Measurements from ENCODE around the gene DPYD.

DPYD gene

GRCh38 chr1:97563926-97564325 is 356.9 kb downstream of the DPYD start:
- Histone ChIP-seq H2BK5ac (ENCODE audit: low read length) (no peak overlapping the region), H2BK120ac (ENCODE audit: low read depth, low read length) (no peak overlapping the region), H3K9ac (ENCODE audit: low read depth, low read length, poor library complexity) (no peak overlapping the region), H2AFZ (ENCODE audit: low read length) (no peak overlapping the region), H3K4me2 (ENCODE audit: insufficient read depth, low read length, poor library complexity, severe bottlenecking) (no peak overlapping the region), H3K23ac (ENCODE audit: low read depth, low read length, poor library complexity) (no peak overlapping the region), H4K91ac (ENCODE audit: low read depth, low read length, poor library complexity) (no peak overlapping the region), H3K36me3 (replicated peaks in 1 of 2; ENCODE audit: control insufficient read depth in 2 of 2, insufficient read depth in 2 of 2, low read length in 2 of 2) (no peaks in the 10 kb centered on the region), H3K4ac (ENCODE audit: low read length) (no peak overlapping the region), H2BK15ac (ENCODE audit: low read length) (no peak overlapping the region), H3K18ac (ENCODE audit: low read length) (no peak overlapping the region), H3K4me3 (ENCODE audit: low read length in 2 of 2) (no peak overlapping the region), H3K9me3 (replicated peaks in 1 of 2; ENCODE audit: control insufficient read depth in 2 of 2, insufficient read depth in 1 of 2, low read depth in 1 of 2, low read length in 2 of 2) (no peaks in the 10 kb centered on the region), H4K8ac (ENCODE audit: low read depth, low read length) (no peak overlapping the region), H3K4me1 (ENCODE audit: control insufficient read depth in 2 of 2, insufficient read depth in 1 of 2, low read depth in 1 of 2, low read length in 2 of 2) (peaks cover 1 to 2% of the 10 kb centered on the region in 2 donors), H3K79me1 (ENCODE audit: low read depth, low read length) (no peaks in the 10 kb centered on the region), H3K14ac (ENCODE audit: low read length) (no peak overlapping the region), H2BK12ac (ENCODE audit: low read length) (no peak overlapping the region), H2AK5ac (ENCODE audit: low read depth, low read length) (no peak overlapping the region), H3K27ac (replicated peaks; ENCODE audit: low read length) (no peak overlapping the region), H3K27me3 (ENCODE audit: control insufficient read depth in 3 of 3, insufficient read depth in 3 of 3, low read depth in 1 of 3, low read length in 3 of 3) (no peaks in the 10 kb centered on the region)
- WGBS, 2 donors (ENCODE audit: extremely low coverage in 2 of 2, insufficient read length in 2 of 2, insufficient replicate concordance in 1 of 2), result no CpG with 5 or more reads among the region's 4 CpGs
- no peak for DNase-seq (ENCODE audit: low spot score)

GRCh38 chr1:97562081-97562480 is 358.8 kb downstream of the DPYD start:
- H2AK5ac ChIP-seq (ENCODE audit: low read depth, low read length), result no peak overlapping the region
- no peak overlapping the region for H3K18ac ChIP-seq (ENCODE audit: low read length)
- no peak overlapping the region for H3K27ac ChIP-seq (replicated peaks; ENCODE audit: low read length)
- H4K91ac ChIP-seq (ENCODE audit: low read depth, low read length, poor library complexity), result no peak overlapping the region
- H2BK15ac ChIP-seq (ENCODE audit: low read length), result no peak overlapping the region
- no peaks in the 10 kb centered on the region for H3K9me3 ChIP-seq (replicated peaks in 1 of 2; ENCODE audit: control insufficient read depth in 2 of 2, insufficient read depth in 1 of 2, low read depth in 1 of 2, low read length in 2 of 2)
- no peaks in the 10 kb centered on the region for H3K4me1 ChIP-seq (ENCODE audit: control insufficient read depth in 2 of 2, insufficient read depth in 1 of 2, low read depth in 1 of 2, low read length in 2 of 2)
- H3K23ac ChIP-seq (ENCODE audit: low read depth, low read length, poor library complexity), result no peak overlapping the region
- H3K79me1 ChIP-seq (ENCODE audit: low read depth, low read length), result no peaks in the 10 kb centered on the region
- no peak for DNase-seq (ENCODE audit: low spot score)
- no peak overlapping the region for H4K8ac ChIP-seq (ENCODE audit: low read depth, low read length)
- no peaks in the 10 kb centered on the region for H3K36me3 ChIP-seq (replicated peaks in 1 of 2; ENCODE audit: control insufficient read depth in 2 of 2, insufficient read depth in 2 of 2, low read length in 2 of 2)
- no peak overlapping the region for H3K14ac ChIP-seq (ENCODE audit: low read length)
- no peak overlapping the region for H2AFZ ChIP-seq (ENCODE audit: low read length)
- H3K9ac ChIP-seq (ENCODE audit: low read depth, low read length, poor library complexity), result no peak overlapping the region
- no peak overlapping the region for H2BK12ac ChIP-seq (ENCODE audit: low read length)
- no peaks in the 10 kb centered on the region for H3K27me3 ChIP-seq (ENCODE audit: control insufficient read depth in 3 of 3, insufficient read depth in 3 of 3, low read depth in 1 of 3, low read length in 3 of 3)
- H2BK120ac ChIP-seq (ENCODE audit: low read depth, low read length), result no peak overlapping the region
- H3K4me2 ChIP-seq (ENCODE audit: insufficient read depth, low read length, poor library complexity, severe bottlenecking), result no peak overlapping the region
- H2BK5ac ChIP-seq (ENCODE audit: low read length), result no peak overlapping the region
- H3K4me3 ChIP-seq (ENCODE audit: low read length in 2 of 2), result no peak overlapping the region
- no peak overlapping the region for H3K4ac ChIP-seq (ENCODE audit: low read length)

GRCh38 chr1:97560714-97561113 is 360.1 kb downstream of the DPYD start:
- Histone ChIP-seq H3K18ac (ENCODE audit: low read length) (no peak overlapping the region), H3K27me3 (ENCODE audit: control insufficient read depth in 3 of 3, insufficient read depth in 3 of 3, low read depth in 1 of 3, low read length in 3 of 3) (no peaks in the 10 kb centered on the region), H3K27ac (replicated peaks; ENCODE audit: low read length) (no peak overlapping the region), H2BK120ac (ENCODE audit: low read depth, low read length) (no peak overlapping the region), H3K4ac (ENCODE audit: low read length) (no peak overlapping the region), H3K36me3 (replicated peaks in 1 of 2; ENCODE audit: control insufficient read depth in 2 of 2, insufficient read depth in 2 of 2, low read length in 2 of 2) (no peaks in the 10 kb centered on the region), H3K4me2 (ENCODE audit: insufficient read depth, low read length, poor library complexity, severe bottlenecking) (no peak overlapping the region), H3K14ac (ENCODE audit: low read length) (no peak overlapping the region), H2BK5ac (ENCODE audit: low read length) (no peak overlapping the region), H4K91ac (ENCODE audit: low read depth, low read length, poor library complexity) (no peak overlapping the region), H2BK12ac (ENCODE audit: low read length) (no peak overlapping the region), H2BK15ac (ENCODE audit: low read length) (no peak overlapping the region), H2AFZ (ENCODE audit: low read length) (no peak overlapping the region), H3K4me3 (ENCODE audit: low read length in 2 of 2) (no peak overlapping the region), H4K8ac (ENCODE audit: low read depth, low read length) (no peak overlapping the region), H3K9me3 (replicated peaks in 1 of 2; ENCODE audit: control insufficient read depth in 2 of 2, insufficient read depth in 1 of 2, low read depth in 1 of 2, low read length in 2 of 2) (peaks cover 0 to 4% of the 10 kb centered on the region in 2 donors), H3K23ac (ENCODE audit: low read depth, low read length, poor library complexity) (no peak overlapping the region), H3K4me1 (ENCODE audit: control insufficient read depth in 2 of 2, insufficient read depth in 1 of 2, low read depth in 1 of 2, low read length in 2 of 2) (no peaks in the 10 kb centered on the region), H3K9ac (ENCODE audit: low read depth, low read length, poor library complexity) (no peak overlapping the region), H2AK5ac (ENCODE audit: low read depth, low read length) (no peak overlapping the region), H3K79me1 (ENCODE audit: low read depth, low read length) (no peaks in the 10 kb centered on the region)
- WGBS, 2 donors (ENCODE audit: extremely low coverage in 2 of 2, insufficient read length in 2 of 2, insufficient replicate concordance in 1 of 2), result 100% methylated on average over 1 of the region's 4 CpGs; no CpG with 5 or more reads in 1 of the 2 donors
- DNase-seq (ENCODE audit: low spot score), result no peak

GRCh38 chr1:97553971-97554370 is 366.9 kb downstream of the DPYD start:
- Histone ChIP-seq H2BK12ac (ENCODE audit: low read length) (no peak overlapping the region), H3K18ac (ENCODE audit: low read length) (no peak overlapping the region), H3K36me3 (replicated peaks in 1 of 2; ENCODE audit: control insufficient read depth in 2 of 2, insufficient read depth in 2 of 2, low read length in 2 of 2) (no peaks in the 10 kb centered on the region), H3K9me3 (replicated peaks in 1 of 2; ENCODE audit: control insufficient read depth in 2 of 2, insufficient read depth in 1 of 2, low read depth in 1 of 2, low read length in 2 of 2) (peaks cover 0 to 5% of the 10 kb centered on the region in 2 donors), H3K4me1 (ENCODE audit: control insufficient read depth in 2 of 2, insufficient read depth in 1 of 2, low read depth in 1 of 2, low read length in 2 of 2) (no peaks in the 10 kb centered on the region), H3K4me3 (ENCODE audit: low read length in 2 of 2) (no peak overlapping the region), H3K27me3 (ENCODE audit: control insufficient read depth in 3 of 3, insufficient read depth in 3 of 3, low read depth in 1 of 3, low read length in 3 of 3) (no peaks in the 10 kb centered on the region), H2BK5ac (ENCODE audit: low read length) (no peak overlapping the region), H2BK15ac (ENCODE audit: low read length) (no peak overlapping the region), H2BK120ac (ENCODE audit: low read depth, low read length) (no peak overlapping the region), H3K27ac (replicated peaks; ENCODE audit: low read length) (no peak overlapping the region), H3K23ac (ENCODE audit: low read depth, low read length, poor library complexity) (no peak overlapping the region), H3K9ac (ENCODE audit: low read depth, low read length, poor library complexity) (no peak overlapping the region), H3K4me2 (ENCODE audit: insufficient read depth, low read length, poor library complexity, severe bottlenecking) (no peak overlapping the region), H3K4ac (ENCODE audit: low read length) (no peak overlapping the region), H3K79me1 (ENCODE audit: low read depth, low read length) (no peaks in the 10 kb centered on the region), H2AK5ac (ENCODE audit: low read depth, low read length) (no peak overlapping the region), H3K14ac (ENCODE audit: low read length) (no peak overlapping the region), H4K91ac (ENCODE audit: low read depth, low read length, poor library complexity) (no peak overlapping the region), H4K8ac (ENCODE audit: low read depth, low read length) (no peak overlapping the region), H2AFZ (ENCODE audit: low read length) (no peak overlapping the region)
- no CpG with 5 or more reads among the region's 2 CpGs for WGBS, 2 donors (ENCODE audit: extremely low coverage in 2 of 2, insufficient read length in 2 of 2, insufficient replicate concordance in 1 of 2)
- DNase-seq (ENCODE audit: low spot score), result no peak

Data from neuronal stem cell (in vitro differentiated cells).